ENCODE measurements around the gene STX8. TPM values are rescaled to one million over a fixed set of nuclear protein-coding genes. Genes with fewer than 3 reads are reported as not detected.
A peak's percentile ranks its signal among the peaks of the same experiment; 100 is the strongest.

STX8 gene
- total RNA-seq, 1 donor from 2014 or later = 54.8 TPM

DNA sequence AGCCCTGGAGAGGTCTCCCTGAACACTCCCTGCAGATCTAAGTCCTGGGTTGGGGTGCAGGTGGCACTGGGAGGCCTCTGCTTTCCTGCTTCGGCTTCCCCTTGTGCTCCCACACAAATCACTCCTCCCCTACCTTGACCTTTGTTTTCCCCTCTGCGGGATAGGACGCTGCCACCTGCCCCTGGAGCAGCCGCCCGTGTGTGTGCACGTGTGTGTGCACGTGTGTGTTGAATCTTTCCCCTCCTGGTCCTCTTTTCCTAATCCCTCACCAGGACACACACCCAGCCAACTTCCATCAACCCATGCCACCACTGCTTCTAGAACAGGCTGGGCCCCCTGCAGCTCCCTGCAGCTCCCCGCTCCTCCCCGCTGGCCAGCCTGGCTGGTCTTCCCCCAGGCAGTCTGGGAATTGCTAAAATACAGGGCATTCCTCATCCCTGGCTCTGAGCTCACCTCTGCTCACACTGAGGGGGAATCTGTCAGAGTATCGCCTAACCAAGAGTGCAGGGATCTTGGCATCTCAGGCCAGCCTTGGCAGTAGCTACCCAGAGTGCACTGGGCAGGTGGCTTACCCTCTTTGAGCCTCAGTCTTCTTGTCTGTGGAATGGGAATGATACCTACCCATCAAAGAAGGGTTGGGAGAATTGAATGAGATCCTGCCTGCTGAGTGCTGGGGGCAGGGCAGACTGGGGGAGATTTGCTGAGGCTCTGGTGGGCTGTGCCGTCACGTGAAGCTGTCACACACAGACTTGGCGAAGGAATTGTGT, 355.8 kb downstream of the STX8 start:
- no peak for TF ChIP-seq EZH2 (IDR thresholded peaks at IDR 0.05; ENCODE audit: insufficient read depth, low read length)
- TF ChIP-seq, protein P1, sequence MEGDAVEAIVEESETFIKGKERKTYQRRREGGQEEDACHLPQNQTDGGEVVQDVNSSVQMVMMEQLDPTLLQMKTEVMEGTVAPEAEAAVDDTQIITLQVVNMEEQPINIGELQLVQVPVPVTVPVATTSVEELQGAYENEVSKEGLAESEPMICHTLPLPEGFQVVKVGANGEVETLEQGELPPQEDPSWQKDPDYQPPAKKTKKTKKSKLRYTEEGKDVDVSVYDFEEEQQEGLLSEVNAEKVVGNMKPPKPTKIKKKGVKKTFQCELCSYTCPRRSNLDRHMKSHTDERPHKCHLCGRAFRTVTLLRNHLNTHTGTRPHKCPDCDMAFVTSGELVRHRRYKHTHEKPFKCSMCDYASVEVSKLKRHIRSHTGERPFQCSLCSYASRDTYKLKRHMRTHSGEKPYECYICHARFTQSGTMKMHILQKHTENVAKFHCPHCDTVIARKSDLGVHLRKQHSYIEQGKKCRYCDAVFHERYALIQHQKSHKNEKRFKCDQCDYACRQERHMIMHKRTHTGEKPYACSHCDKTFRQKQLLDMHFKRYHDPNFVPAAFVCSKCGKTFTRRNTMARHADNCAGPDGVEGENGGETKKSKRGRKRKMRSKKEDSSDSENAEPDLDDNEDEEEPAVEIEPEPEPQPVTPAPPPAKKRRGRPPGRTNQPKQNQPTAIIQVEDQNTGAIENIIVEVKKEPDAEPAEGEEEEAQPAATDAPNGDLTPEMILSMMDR (IDR thresholded peaks at IDR 0.05; ENCODE audit: insufficient read depth, low read depth, low read length) = no peak
- Histone ChIP-seq H3K27ac (ENCODE audit: low read depth, low read length) (no peak overlapping the region), H3K4me3 (ENCODE audit: insufficient read depth, low read depth, low read length) (no peak overlapping the region), H4K20me1 (ENCODE audit: insufficient read depth, low read length) (no peaks in the 10 kb centered on the region), H3K36me3 (ENCODE audit: insufficient read depth, low read length) (no peaks in the 10 kb centered on the region), H2AFZ (ENCODE audit: low read depth, low read length) (no peak overlapping the region), H3K9ac (ENCODE audit: low read length) (no peak overlapping the region), H3K27me3 (ENCODE audit: insufficient read depth, low read length) (no peaks in the 10 kb centered on the region), H3K4me2 (ENCODE audit: low read length) (no peak overlapping the region), H3K9me3 (ENCODE audit: insufficient read depth, low read depth, low read length) (no peaks in the 10 kb centered on the region), H3K79me2 (ENCODE audit: insufficient read depth, low read length) (no peaks in the 10 kb centered on the region), H3K4me1 (ENCODE audit: insufficient read depth, low read length) (peaks cover 16% of the 10 kb centered on the region)
- Mint-ChIP-seq H3K27ac (ENCODE audit: unreplicated experiment) (no peak overlapping the region), H3K27me3 (ENCODE audit: low read depth, unreplicated experiment) (peaks cover 3% of the 10 kb centered on the region), H3K36me3 (ENCODE audit: low read depth, unreplicated experiment) (peaks cover 2% of the 10 kb centered on the region), H3K4me3 (ENCODE audit: unreplicated experiment) (no peak overlapping the region), H3K9me3 (ENCODE audit: unreplicated experiment) (peaks cover 20% of the 10 kb centered on the region), H3K4me1 (ENCODE audit: low read depth, unreplicated experiment) (peaks cover 12% of the 10 kb centered on the region)
- DNase-seq (ENCODE audit: low read depth) (no peak), FAIRE-seq (no peak)

DNA sequence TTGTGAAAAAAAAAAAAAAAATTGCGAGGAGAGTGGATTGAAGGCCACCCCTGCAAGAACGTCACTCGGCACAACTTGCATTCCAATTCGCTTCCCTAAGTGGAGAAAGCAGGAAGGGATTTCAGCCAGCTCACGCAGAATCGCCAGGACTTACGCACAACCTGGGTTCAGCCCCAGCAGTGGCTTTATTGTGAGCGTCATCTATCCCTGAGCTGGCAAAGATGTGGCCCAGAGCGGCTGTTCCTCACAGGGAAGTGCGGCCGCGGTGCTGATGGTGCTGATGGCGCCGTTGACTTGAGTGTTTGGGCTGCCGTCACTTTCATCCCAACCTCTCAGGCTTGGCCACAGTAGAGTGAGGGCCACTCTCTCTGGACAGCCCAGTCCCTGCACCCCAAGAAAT, 356.7 kb downstream of the STX8 start:
- Histone ChIP-seq H2AFZ (ENCODE audit: low read depth, low read length) (no peak overlapping the region), H3K79me2 (ENCODE audit: insufficient read depth, low read length) (no peaks in the 10 kb centered on the region), H3K9ac (ENCODE audit: low read length) (no peak overlapping the region), H4K20me1 (ENCODE audit: insufficient read depth, low read length) (no peaks in the 10 kb centered on the region), H3K4me2 (ENCODE audit: low read length) (no peak overlapping the region), H3K4me1 (ENCODE audit: insufficient read depth, low read length) (peaks cover 16% of the 10 kb centered on the region), H3K36me3 (ENCODE audit: insufficient read depth, low read length) (no peaks in the 10 kb centered on the region), H3K9me3 (ENCODE audit: insufficient read depth, low read depth, low read length) (no peaks in the 10 kb centered on the region), H3K4me3 (ENCODE audit: insufficient read depth, low read depth, low read length) (no peak overlapping the region), H3K27me3 (ENCODE audit: insufficient read depth, low read length) (no peaks in the 10 kb centered on the region), H3K27ac (ENCODE audit: low read depth, low read length) (no peak overlapping the region)
- no peak for TF ChIP-seq EZH2 (IDR thresholded peaks at IDR 0.05; ENCODE audit: insufficient read depth, low read length)
- TF ChIP-seq, protein P1 (IDR thresholded peaks at IDR 0.05; ENCODE audit: insufficient read depth, low read depth, low read length) = no peak
- H3K27ac Mint-ChIP-seq (ENCODE audit: unreplicated experiment) = no peak overlapping the region
- no peak overlapping the region for H3K4me3 Mint-ChIP-seq (ENCODE audit: unreplicated experiment)
- FAIRE-seq (no peak), DNase-seq (ENCODE audit: low read depth) (no peak)
- H3K9me3 Mint-ChIP-seq (ENCODE audit: unreplicated experiment) = peaks cover 21% of the 10 kb centered on the region
- peaks cover 3% of the 10 kb centered on the region for H3K27me3 Mint-ChIP-seq (ENCODE audit: low read depth, unreplicated experiment)
- H3K36me3 Mint-ChIP-seq (ENCODE audit: low read depth, unreplicated experiment) = peaks cover 2% of the 10 kb centered on the region
- H3K4me1 Mint-ChIP-seq (ENCODE audit: low read depth, unreplicated experiment) = peaks cover 12% of the 10 kb centered on the region

DNA sequence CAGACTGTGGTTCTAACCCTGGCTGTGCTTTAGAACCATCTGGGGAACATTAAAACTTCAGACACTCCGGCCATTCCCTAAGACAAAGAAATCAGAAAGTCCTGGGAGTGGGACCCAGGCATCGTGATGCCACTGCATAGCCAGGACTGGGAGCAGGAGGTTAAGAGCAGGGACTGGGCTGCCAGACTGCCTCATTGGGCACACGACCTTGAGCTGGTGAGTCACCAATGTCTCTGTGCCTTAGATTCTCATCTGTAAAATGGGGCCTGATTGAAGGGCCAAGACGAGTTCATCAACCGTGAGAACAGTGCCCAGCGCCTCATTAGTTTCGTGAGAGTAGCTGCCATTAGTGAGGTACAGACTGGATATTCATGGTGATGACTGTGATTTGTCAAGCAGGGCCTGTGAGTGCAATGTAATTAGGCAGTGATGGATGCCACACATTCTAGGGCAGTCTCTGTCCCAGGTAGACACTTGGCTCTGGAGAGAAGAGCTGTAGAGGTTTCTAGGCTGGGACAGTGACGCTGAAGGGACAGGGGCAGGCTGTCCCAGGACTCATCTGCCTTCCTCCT, 357.5 kb downstream of the STX8 start:
- FAIRE-seq (no peak), DNase-seq (ENCODE audit: low read depth) (no peak)
- Histone ChIP-seq H4K20me1 (ENCODE audit: insufficient read depth, low read length) (no peaks in the 10 kb centered on the region), H2AFZ (ENCODE audit: low read depth, low read length) (no peak overlapping the region), H3K4me1 (ENCODE audit: insufficient read depth, low read length) (peaks cover 16% of the 10 kb centered on the region), H3K4me3 (ENCODE audit: insufficient read depth, low read depth, low read length) (no peak overlapping the region), H3K4me2 (ENCODE audit: low read length) (peak overlapping the region; percentile 63), H3K27ac (ENCODE audit: low read depth, low read length) (peak overlapping the region; percentile 2), H3K79me2 (ENCODE audit: insufficient read depth, low read length) (no peaks in the 10 kb centered on the region), H3K9ac (ENCODE audit: low read length) (no peak overlapping the region), H3K36me3 (ENCODE audit: insufficient read depth, low read length) (no peaks in the 10 kb centered on the region), H3K9me3 (ENCODE audit: insufficient read depth, low read depth, low read length) (no peaks in the 10 kb centered on the region), H3K27me3 (ENCODE audit: insufficient read depth, low read length) (no peaks in the 10 kb centered on the region)
- TF ChIP-seq, protein P1 (IDR thresholded peaks at IDR 0.05; ENCODE audit: insufficient read depth, low read depth, low read length) = no peak
- TF ChIP-seq EZH2 (IDR thresholded peaks at IDR 0.05; ENCODE audit: insufficient read depth, low read length) = no peak
- no peak overlapping the region for H3K4me3 Mint-ChIP-seq (ENCODE audit: unreplicated experiment)
- H3K4me1 Mint-ChIP-seq (ENCODE audit: low read depth, unreplicated experiment) = peaks cover 12% of the 10 kb centered on the region
- peaks cover 3% of the 10 kb centered on the region for H3K27me3 Mint-ChIP-seq (ENCODE audit: low read depth, unreplicated experiment)
- H3K36me3 Mint-ChIP-seq (ENCODE audit: low read depth, unreplicated experiment) = peaks cover 2% of the 10 kb centered on the region
- H3K9me3 Mint-ChIP-seq (ENCODE audit: unreplicated experiment) = peaks cover 21% of the 10 kb centered on the region
- H3K27ac Mint-ChIP-seq (ENCODE audit: unreplicated experiment) = peak overlapping the region; percentile 77

Data from astrocyte (in vitro differentiated cells and primary cell).